Right renal pelvis (tissue), 4 donors: ENCODE measurements around the gene ELOVL2. TPM values are rescaled to one million over a fixed set of nuclear protein-coding genes. Genes with fewer than 3 reads are reported as not detected.
A peak's percentile ranks its signal among the peaks of the same experiment; 100 is the strongest.
"Not testable (repeated sequence)": the region's sequence is repeated elsewhere in the genome, so short reads cannot be mapped to it uniquely, and the experiment has no call there.

ENCODE experiments used
- DNase-seq, 4 donors: peaks; one replicate each; pipeline ENCODE4 v3.0.0-alpha.2; 2013; ENCODE audit warnings: low read depth in 4 of 4, low spot score in 3 of 4, missing footprints in 1 of 4
- polyA plus RNA-seq, 4 donors: library from polyadenylated mRNA; unstranded; fragments of 120-200 nt; gene quantifications; one replicate each; pipeline ENCODE4 v1.2.1, GENCODE V29; 2013; ENCODE audit not compliant: insufficient read length in 4 of 4

The ELOVL2 gene
- polyA plus RNA-seq, 4 donors = 8.2 to 10.1 (median 9.3) TPM

DNA sequence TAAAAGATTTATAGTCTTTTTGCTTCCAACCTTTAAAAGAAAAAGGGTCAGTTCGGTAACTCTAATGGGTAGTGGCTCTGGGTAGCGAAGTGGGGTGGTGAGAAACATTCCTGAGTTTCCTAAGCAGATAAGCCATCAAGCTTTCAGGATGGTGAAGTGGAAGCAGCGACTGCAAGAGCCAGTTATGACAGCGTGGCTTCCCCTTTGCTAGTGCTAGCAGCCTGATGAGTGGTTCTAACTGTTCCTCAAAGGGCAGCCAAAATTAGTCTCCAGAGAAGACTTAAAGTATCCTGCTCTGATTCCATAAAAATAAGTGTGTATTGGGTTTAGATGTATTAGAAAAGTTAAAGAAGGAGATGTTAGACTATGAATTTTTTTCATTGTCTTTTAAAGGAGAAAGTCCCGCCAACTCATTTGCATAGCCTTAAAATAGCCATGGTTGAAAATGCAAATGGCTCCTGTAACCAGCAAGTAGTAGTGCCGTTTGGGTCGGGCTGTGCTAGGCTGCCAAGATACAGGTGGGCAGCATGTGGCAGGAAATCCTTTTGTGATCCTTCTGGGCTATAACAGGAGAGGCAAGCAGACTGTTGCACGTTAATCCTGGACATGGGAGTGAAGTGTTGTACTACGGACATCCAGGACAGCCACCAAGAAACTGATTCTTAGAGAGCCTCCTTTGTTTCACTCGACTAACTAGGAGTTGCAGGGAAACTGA is 18.0 kb downstream of the ELOVL2 start:
- no peak for DNase-seq

DNA sequence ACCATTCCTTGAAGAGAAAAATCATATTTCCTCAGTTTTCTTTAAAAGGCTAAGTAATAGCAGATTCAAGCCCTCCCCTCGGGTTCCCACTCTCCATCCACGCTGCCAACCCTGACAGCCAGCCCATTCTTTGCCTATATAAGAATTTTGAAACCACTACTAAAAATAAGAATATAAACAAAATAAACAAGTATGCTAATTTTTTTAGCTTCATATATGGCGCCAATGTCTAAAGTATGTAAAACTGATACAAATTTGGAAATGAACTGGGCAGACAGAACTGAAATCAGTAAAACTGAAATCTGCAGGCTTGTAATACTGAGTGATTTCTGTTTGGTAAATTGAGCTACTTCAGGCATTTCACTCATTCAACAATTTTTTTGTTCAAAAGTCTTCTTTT is 19.0 kb downstream of the ELOVL2 start:
- no peak for DNase-seq

DNA sequence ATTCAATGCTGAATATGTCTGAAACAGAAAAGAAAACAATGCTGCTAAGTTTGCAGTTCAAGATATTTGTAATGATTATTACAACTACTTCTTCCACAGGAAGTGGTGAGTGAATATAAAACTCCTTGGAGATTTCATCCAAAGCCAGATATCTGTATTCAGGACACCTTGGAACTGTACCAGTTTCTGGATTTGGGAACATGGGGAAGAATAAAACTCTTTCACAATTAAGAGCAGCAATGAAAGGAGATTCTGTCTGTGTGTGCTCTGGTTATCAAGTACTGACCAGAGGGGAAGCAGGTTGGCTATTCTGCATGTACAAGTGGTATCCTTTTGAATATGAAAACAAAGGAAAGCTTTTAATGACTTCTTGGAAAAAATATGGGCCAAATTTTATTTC is 21.1 kb downstream of the ELOVL2 start:
- no peak for DNase-seq

DNA sequence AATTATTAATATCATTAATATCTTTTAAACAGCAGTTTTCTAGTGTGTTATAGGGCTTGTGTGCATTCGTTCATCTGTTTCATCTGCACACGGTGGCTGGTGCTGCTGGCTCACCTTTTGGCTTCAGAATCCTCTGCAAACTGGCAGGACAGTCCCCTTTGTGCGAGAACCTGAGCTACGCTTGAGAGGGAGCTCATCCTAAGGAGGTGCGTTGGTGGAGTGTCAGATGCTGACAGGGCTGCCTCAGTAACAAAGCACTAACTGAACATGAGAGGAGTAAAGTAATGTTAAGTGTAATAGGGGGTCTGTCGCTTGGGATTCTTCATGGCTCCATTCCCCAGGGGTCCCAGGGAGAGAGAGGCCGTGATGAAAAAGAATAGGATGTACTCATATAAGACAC is 22.4 kb downstream of the ELOVL2 start:
- no peak for DNase-seq

DNA sequence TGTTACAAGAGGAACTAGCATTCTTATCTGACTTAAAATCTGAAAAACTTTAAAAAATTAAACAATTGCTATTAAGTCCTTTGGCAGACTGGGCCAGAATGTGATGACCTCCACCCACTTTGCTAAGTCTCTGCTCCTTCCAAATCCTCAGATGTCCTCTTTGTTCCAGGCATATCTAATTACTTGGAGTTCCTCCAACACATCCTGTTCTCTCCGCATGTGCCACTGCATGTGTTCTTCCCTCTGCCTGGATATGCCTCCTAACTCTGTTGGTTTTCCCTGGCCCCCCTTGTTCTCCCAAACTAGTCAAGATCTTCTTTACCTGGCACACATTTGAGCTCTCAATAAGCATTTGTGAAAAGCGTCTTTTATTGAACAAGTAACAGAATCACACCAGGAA is 23.1 kb downstream of the ELOVL2 start:
- DNase-seq = no peak

DNA sequence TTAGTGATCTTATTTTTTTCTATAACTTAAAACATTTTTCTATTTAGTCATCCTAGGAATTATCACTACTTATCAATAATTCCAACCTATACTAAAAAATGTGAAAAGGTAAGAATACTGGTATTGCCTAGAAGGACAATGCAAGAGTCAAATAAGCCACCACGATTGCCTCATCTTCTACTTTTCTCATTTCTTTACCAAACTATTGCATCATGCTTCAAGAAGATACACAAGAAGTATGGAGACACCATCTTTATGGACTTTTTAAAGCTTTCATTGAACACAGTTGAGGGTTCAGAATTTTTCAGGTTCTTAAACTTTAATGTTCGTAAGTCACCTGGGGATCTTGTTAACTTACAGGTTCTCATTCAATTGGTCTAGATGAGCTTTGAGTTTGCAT is 25.9 kb downstream of the ELOVL2 start:
- DNase-seq = no peak

DNA sequence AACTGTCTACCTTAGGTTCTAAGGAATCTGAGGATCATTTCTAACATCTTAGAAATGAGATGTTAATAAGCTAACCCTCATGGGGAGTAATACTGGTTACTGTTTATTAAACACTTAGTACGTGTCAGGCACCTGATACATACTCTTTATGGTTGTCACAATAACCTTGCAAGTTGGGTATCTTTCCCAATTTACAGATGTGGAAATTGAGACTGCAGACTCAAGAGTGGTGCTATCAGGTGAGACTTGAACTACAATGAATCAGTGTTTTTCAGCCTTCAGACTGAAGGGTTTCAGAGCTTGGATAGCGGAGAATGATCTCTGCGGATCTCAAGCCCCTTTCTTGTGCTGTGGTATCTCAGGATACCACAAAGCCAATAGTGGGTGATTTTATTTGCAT is 27.0 kb downstream of the ELOVL2 start:
- DNase-seq = no peak

DNA sequence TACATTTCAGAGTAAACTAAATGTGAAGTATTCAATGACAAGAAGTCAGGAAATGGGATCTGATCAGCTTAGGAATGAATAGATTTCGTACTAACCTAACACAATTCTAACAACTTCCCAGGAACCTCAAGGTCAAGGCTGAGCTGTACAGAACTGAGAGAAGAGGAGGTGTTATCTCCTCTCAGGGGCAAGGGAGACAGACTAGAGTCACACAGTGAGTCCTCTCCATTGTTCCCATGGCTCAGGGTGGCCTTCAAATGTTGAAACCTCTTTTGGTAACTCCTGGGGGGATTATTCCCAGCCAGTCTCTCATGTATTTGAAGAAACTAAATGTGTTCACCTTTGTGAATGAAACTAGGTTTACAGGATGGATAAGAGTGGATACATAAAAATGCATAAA is 27.7 kb downstream of the ELOVL2 start:
- DNase-seq = no peak

DNA sequence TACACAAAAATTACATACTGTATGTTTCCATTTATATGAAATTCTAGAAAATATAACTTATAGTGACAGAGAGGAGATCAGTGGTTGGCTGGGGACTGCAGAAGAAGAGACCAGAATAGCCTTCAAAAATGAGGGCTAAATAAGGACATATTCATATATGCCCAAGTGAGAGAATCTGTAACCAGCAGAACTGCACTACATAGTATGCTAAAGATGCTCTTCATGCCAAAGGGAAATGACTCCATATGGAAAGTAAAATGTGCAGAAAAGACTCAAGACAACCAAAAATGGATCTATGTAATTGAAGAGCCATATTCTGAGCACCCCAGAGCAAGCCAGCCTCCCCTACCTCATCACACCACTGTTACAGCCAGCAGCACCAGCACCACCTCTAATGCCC is 29.0 kb downstream of the ELOVL2 start:
- no peak for DNase-seq

DNA sequence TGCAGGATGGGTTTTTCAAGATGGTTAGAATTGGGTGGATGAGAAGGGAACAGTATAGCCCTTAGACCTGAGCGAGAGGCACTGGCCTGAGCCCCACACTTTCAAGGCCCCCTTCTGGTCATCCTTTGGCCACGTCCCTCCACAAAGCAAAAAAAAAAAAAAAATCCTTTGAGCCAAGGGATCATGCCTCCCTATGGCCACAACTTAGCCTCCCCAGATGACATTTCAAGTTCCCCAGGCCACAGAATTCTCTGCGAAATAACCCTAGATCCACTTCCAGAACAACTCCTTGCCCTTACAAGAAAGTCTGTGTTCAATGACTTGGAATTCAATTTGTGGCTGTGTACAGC is 30.4 kb downstream of the ELOVL2 start:
- no peak for DNase-seq

DNA sequence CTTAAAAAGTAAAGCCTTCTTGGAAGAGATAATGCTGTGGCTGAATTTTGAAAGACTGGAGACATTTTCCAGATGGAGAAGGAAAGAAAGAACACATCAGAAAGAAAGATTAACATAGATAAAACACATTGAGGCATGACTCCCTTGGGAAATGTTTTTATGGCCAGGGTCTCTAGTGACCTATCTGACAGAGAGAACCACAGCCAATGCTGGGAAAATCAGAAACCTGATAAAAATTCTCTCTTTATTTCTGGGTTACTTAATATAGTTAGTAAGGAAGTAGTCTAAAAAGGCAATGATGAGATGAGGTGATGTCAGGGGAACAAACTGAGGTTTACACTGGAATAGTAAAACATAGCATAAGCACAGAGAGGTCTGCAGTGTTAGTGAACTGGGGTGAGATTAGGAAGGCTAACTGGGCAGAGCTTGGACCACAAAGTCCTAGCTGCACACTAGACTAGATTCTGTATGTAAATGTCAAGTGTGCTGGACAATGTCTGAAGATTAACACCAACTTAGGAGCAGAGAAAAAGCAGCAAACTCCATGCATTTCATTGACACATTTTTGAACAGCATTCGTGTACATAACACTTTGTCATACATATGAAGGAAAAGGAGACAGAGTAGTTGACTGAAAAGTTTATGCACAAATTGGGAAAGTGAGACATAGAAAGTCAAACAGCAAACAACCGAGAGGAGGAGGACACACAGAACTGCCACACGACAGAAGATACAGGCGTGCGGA is 31.0 kb downstream of the ELOVL2 start:
- no peak for DNase-seq

DNA sequence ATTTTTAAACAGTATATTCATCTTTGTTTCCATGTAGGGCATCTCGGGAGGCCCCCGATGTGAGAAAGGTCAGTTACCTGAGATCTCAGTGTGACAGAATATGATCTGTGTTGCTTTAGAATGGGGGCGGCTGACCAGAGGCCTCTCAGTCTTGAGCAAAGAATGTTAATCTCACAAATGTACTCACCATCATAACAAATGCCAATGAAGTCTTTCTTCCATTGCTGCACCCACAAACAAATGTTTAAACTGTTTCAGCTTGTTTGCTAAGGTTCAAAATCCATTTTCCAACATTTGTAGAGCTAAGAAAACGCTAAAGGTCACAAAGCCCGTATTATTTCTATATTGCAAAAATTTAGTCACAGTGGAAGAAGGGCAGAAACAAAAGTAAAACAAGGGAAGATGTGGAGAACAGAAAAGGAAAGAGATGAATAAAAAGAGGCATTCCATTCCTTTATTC is 31.8 kb downstream of the ELOVL2 start:
- DNase-seq = no peak

DNA sequence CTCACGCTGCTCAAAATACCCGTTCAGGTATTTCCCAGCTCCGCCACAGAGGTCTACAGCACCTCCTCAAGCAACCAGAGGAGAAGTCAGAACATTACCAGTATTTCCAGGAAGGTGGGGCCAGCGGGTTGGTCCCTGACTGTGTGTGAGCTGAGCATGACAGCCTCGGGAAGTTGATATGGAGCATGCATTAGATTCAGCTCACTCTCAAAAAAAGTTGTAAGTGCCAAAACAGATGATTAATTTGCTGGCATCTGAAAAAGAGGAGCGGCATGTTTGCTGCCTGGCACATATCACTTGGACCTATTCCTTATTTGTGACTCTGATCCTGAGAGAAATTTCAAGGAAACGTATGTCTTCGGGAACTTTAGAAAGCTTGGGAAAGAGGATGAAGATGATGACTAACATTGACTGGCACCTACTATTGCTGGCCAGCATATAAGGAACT is 32.3 kb downstream of the ELOVL2 start:
- DNase-seq = peak; percentile 7 to 38 (median 10)

DNA sequence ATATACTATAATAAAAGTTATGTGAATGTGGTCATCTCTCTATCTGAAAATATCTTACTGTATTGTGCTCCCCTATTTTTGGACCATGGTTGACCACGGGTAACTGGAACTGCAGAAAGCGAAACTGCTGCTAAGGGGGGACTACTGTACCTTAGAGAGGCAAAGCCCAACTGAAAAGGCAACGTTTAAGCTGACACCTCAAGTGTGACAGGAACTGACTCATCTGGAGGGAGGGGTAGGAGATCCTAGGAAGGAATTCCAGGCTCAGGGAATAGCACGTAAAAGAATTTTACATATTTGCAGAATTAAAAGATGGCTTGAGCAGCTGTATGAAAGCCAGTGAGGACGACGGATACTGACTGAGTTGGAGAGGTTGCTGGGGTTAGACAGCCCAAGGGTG is 34.8 kb downstream of the ELOVL2 start:
- no peak for DNase-seq

DNA sequence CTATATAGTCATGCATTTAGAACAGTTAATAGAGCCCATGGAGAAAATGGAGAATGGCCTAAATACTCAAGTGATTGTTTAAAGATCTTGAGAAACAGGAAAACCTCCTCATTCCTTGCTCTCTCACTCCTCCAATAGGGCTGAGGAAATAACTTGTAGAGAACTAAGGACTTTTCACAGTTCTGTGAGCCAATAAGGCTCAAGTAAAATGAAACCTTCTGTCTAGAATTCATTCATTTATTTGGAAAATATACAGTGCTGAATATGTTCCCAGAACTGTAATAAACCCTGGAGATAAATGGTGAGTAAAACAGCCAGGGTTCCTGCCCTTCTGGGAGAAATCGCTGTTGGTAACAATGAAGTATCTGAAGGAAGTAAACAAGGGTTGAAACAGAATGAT is 35.3 kb downstream of the ELOVL2 start:
- DNase-seq = no peak

DNA sequence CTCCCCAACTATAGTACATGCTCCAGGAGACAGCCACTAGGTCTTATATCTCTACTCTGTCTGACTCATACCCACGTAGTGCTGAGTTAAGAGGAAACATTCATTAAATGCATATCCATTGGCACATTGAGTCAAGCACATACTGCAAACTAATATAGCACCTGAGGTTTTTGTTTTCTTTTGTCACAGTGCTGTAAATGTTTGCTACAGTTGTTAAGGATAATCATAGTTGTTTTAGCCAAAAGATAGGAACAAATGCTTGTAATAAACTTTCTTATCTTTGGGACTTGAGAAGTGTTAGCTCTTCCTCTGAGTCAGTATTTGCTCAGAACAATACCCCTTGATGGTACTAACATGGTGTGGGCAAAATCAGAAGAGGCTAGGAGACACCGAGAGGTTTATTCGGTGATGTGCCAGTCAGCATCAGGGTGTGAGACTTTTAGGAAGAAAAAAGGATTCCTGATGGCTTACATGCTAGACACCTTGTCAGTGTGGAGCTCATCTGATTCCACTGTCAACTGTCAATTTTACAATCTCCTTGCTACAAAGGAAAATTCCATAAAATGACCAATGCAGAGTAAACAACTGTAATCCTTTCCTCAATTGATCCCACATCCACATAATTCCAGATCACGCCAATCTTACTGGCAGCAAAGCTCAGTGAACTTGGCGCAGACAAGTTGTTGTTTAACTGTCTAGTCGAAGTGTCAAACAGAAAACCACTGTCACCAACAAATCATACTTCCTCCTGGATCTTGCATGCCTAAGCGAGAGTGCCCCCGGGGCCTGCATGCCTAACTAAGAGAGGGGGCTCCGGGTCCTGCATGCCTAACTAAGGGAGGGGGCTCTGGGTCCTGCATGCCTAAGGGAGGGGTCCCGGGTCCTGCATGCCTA is 36.1 kb downstream of the ELOVL2 start:
- DNase-seq = no peak

DNA sequence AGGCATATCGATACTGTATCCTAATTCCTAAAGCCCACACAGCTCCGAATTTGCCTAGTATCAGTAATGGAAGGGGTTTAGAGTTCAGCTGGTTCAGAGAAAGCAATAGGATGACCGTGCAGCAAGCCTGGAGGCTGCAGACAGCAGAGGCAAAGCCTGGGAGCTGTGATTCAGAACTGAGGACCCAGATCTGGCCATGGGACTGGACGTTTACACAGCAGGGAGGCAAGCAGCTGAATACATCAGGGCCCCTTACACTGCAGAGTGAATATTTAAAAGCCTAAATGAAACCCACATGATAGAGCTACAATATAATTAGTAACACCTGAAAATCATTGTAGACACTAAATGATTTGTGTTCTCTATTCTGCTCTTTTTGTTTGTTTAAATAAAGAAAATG is 38.0 kb downstream of the ELOVL2 start:
- no peak for DNase-seq

DNA sequence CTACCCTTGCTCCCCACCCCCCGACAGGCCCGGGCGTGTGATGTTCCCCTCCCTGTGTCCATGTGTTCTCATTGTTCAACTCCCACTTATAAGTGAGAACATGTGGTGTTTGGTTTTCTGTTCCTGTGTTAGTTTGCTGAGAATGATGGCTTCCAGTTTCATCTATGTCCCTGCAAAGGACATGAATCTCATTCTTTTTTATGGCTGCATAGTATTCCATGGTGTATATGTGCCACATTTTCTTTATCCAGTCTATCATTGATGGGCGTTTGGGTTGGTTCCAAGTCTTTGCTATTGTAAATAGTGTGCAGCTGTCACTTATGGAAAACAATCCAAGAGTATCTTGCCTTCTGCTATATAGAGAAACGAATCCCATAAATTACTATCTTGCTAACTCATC is 40.8 kb downstream of the ELOVL2 start:
- DNase-seq = not testable (repeated sequence)

DNA sequence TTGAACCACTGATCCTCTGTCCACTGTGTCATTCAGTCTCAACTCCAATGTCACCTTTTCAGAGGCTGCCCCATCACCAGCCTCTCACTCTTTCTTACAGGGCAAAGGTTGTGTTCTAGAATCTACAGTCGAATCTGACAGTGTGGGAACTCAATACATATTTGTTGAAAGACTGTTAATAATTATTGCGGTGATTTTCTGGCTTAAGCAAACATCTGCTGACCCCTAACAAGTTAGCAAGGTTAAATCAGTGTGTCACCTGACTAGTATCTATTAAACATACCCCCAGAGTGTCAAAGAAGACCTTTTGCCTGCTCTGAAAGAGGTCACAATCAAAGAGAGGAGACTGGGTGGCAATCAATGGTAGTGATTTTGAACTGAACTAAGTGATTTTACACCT is 41.9 kb downstream of the ELOVL2 start:
- no peak for DNase-seq

DNA sequence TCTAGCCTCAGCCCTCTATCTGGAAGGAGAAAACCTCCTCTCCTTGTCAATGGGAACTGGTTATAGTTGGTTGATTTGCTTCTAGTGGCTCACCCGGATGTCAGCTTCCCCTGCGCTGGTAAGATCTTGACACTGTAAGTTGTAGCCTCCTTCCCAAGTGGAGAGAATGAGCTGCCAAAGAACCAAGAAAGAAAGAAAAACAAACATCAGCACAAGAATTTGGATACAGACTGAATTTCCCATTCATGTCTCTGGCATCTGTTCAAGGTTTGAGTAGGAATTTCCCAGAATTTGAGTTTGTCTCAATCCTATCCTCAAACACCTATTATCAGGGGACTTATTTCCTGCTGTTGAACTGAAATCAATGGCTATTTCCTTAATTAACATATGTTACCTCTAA is 44.1 kb downstream of the ELOVL2 start:
- no peak for DNase-seq

DNA sequence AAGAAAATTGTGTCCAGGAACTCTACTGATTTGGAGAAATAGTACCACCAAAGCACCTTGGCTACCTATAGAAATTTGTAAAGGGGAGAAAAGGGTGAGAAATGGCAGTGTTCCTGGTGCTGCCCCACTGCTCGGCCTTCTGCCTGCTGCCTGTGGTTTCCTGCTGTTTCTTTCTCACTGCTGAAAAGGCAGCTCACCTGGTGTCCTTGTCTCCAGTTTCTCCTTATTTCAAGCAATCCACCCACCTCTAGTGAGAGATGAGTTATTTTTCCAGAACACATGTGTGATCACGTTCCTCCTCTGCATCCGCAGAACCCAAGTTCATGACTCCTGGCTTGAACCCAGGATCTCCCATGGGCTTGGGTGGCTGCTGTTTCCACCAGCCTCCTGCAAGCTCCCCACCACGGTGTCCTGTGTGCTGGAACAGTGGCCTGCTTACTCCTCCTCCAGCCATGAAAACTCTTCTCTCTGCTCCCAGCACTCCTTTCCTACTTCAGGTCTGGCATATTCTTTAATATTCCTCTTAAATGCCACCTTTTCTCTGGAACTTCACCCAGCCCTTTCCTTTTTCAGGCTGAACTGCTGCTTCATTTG is 48.9 kb downstream of the ELOVL2 start:
- no peak for DNase-seq
